HG02970 (cell line): ENCODE measurements around the gene PRKCE.
"Not testable (repeated sequence)": the region's sequence is repeated elsewhere in the genome, so short reads cannot be mapped to it uniquely, and the experiment has no call there.

Source experiments
- ATAC-seq: cut with Tn5 transposase; IDR thresholded peaks from one replicate; pipeline ENCODE4 v1.9.1; 2021; ENCODE audit warnings: mild to moderate bottlenecking, moderate library complexity, moderate number of reproducible peaks; ENCODE audit not compliant: unreplicated experiment, low FRiP score

The PRKCE gene

GRCh38 chr2:45851111-45851510 is 199.6 kb downstream of the PRKCE start:
- ATAC-seq: no peak

DNA sequence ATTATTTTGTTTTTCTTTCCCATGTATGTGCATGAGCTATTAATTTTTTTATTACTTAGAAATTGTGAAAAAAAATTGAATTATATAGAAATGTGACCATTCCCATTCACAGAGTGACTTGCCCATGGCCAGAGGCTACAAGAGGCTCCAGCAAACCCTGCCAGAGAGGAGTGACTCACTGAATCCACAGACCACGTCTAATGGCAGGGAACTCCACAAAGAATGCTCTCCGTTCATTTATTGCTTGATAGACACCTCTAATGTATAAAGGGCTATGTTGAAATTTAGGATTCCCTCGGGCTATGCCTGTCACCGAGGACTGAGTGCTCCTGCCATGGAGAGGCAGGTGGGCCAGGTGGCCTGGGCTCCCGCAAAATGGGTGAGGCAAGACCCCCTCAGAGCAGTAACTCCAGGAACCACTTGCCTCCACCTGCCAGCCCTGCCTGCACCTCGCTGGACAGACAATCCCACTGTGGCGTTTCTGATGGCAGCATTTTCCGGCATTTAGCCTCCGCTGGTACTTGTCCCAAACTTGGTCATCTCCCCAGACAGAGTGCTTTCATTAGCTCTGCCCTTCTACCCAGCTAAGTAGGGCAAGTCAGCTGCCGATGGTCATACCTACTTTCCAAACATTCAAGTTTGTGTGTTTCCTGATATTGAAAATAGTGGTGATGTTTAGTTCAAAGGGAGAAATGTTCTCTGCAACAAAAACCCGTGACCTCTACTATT is 200.3 kb downstream of the PRKCE start:
- no peak for ATAC-seq

- no peak for ATAC-seq
Observed at GRCh38 chr2:45852450-45853150, 201.1 kb downstream of the PRKCE start.

- ATAC-seq: no peak
Observed at GRCh38 chr2:45855374-45855773, 203.9 kb downstream of the PRKCE start.

- no peak for ATAC-seq
Observed at GRCh38 chr2:45856391-45857274, 205.2 kb downstream of the PRKCE start.

GRCh38 chr2:45857275-45857609 is 205.8 kb downstream of the PRKCE start:
- ATAC-seq: no peak

GRCh38 chr2:45857867-45858520 is 206.5 kb downstream of the PRKCE start:
- no peak for ATAC-seq

DNA sequence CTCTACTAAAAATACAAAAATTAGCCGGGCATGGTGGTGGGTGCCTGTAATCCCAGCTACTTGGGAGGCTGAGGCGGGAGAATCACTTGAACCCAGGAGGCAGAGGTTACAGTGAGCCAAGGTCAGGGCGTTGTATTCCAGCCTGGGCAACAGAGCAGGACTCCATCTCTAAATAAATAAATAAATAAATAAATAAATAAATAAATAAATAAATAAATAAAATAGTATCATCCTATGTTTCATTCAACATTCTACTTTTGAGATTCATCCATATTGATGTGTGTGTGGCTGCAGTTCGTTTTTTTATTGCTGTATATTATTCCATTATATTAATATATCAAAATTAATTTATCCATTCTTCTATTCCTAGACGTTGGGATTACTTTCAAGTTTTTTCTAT is 207.4 kb downstream of the PRKCE start:
- ATAC-seq: not testable (repeated sequence)

DNA sequence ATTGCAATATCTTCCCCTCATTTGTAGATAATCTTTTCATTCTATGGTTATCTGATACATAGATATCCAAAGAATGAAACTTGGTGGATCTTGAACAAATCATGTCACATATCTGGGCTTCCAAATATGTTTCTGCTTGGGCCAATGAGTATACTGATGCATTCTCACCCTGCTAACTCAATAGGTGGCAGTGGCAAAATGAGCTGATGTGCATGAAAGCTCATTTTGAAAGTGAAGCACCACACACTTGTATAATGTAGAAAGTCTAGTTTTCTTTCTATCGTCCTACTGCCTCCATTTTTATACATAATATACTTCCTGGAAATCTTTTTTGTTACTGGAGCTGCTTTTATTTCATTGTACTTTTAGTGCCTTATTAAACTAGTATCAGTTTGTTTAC is 208.2 kb downstream of the PRKCE start:
- no peak for ATAC-seq

DNA sequence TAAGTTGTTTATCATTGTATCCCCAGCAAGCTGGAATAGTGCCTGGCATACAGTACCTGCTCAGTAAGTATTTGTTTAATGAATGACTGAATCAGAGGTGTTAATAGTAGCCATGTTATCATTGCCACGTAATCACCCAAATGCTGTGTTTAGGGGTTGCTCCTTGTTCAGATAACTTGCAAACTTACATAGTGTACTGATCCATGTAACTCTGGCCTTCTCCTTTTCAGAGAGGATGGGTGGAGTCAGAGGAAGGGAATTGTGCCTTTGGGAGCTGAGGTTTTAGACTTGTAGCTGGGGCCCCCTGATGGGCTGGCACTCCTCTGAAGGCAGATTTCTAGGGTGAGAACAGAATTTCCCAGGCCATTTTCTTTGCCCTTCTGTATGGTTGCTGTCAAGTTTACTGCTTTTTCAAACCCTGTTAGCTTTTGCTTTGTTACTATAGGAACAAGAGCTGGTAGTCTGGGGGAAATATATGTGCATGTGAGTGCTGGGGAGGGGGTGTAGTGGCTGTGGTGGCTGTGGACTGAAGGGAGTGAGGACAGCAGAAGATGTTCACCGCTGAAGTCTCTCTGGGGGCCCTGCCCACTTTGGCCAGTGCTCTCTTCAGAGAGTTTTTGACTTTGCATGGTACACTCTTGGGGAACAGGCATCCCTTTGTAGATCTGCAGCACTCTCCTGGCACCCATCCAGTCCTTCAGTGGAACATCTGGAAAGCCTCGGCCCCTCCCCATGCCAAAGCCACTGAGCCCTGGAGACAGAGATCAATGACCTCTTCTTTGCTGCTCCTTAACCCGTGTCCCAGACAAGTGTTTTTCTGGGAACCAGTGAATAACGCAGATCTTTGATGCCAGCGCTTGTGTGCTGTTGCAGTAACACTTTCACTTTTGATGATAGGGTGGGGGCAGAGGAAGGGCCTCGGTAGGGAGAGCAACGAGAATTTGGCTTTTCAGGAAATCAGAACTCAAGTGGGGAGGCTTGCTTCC is 209.0 kb downstream of the PRKCE start:
- no peak for ATAC-seq

DNA sequence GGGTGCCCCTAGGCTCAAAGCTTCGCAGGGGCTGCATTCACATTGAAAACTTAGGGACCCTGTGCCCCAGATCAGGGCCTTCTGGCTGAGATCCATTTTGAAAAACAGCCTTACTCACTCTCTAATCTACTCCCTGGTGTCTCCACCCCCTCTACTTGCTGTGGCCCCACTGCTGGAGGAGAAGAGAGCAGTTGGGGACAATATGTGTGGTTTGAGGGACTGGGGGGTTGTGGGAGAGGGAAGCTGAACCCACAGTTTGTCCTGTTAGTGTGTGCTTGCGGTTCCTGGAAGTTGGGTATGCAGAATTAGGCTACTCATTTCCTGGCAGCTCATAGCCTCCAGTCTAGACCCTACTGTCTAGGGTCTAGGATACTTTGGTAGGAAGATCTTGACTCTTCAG is 211.4 kb downstream of the PRKCE start:
- ATAC-seq: no peak

DNA sequence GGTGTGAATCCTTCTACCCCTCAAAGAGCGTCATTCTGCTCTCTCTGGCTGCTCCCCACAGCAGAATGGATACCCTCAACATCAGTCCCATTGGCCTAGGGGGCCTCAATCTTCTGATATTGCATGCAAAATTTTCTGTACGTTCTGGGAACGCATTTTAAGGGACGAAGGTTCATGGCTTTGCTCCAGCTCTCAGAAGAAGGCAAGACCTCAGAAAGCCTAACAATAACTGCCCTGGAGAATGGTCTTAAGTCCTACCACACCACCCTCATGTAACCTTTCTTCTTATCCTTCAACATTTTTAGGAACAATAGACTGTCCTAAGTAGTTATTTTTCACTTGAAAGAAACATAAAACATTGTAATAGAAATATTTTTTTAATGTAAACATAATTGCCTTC is 212.6 kb downstream of the PRKCE start:
- no peak for ATAC-seq

DNA sequence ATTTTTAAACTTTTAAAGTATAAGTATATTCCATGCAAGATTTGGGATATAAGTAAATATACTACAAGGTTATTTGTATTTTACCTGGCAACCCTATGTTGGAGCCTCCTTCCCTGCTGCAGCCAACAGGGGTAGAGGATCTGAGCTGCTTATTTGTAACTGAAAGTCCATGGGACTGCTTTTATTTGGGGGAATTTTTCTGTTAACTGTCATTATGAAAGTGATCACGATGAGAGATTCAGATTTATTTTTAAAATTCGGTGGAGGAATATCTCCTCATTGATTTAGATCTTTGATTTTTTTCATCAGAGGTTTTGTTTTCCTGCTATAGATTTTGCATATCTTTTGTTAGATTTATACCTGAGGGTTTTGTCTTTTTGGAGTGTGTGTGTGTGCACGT is 215.9 kb downstream of the PRKCE start:
- ATAC-seq: no peak

GRCh38 chr2:45867800-45868199 is 216.3 kb downstream of the PRKCE start:
- ATAC-seq: no peak

- no peak for ATAC-seq
Observed at GRCh38 chr2:45869165-45869501, 217.7 kb downstream of the PRKCE start.

DNA sequence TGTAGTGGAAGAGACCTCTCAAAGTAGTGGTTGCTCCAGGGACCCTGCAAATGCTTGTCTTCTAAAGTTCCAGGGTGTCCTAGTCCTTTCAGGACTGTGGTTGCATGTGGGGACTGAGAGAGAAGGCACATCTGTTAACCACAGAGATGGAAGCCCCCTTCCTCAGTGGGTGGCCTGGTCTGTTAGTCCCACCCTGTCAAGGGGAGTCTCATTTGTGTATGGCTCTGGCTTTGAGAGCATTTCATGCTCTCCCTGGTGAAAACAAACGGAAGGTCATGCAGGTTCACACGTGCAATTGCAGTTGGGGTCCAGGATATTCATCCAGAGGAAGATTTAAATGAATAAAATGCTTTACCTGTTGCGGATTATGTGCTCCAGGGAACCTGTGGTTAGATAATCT is 219.6 kb downstream of the PRKCE start:
- no peak for ATAC-seq

GRCh38 chr2:45871541-45871940 is 220.1 kb downstream of the PRKCE start:
- no peak for ATAC-seq

GRCh38 chr2:45872211-45872610 is 220.7 kb downstream of the PRKCE start:
- no peak for ATAC-seq

DNA sequence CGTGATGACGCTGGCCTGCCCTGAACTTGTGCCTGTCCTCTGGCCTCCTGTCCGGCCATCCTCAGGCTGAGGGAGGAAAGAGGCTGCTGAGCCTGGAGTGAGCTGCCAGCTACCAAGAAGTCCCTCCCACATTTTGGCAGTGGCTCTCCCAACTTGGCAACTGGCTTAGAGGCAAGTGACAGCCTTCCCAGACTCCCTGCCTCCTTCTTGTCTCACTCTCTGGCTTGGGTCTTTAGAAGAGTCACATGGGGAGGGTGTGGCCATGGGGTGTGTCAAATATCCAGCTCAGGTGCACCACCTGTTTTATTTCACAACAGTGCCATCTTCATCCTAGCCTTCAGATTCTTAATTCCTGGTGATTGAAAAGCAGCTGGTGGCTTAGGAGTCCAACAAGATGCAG is 222.9 kb downstream of the PRKCE start:
- ATAC-seq: no peak

DNA sequence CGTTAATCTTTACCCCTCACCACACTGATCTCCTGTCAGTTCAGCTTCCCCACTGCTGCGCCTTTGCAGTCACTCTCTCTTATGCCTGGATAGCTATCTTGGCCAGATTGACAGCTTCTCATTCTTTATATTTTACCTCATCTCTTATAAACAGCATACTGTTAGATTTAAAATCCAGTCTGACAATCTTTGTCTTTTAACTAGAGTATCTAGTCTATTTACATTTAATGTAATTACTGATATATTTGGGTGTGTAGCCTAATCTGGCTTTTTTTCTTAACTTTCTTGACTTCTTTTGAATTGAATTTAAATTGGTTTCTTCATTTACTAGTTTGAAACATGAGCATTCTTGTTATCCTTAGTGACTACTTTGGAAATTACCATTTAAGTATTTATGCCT is 225.1 kb downstream of the PRKCE start:
- no peak for ATAC-seq
